ENCODE results near the gene SLC16A8.
"Not testable (repeated sequence)": the region's sequence is repeated elsewhere in the genome, so short reads cannot be mapped to it uniquely, and the experiment has no call there.

DNA sequence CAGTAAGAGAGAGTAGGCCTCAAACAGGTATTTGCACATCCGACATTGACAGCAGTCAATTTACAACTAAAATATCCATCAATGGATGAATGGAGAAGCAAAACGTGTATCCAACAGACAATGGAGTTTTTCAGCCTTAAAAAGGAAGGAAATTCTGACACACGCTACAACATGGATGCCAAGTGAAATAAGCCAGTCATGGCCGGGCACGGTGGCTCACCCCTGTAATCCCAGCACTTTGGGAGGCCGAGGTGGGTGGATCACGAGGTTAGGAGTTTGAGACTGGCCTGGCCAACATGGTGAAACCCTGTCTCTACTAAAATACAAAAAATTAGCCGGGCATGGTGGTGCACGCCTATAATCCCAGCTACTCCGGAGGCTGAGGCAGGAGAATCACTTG lies 33.6 kb upstream of the SLC16A8 start:
- not testable (repeated sequence) for TF ChIP-seq YY1 (IDR thresholded peaks at IDR 0.05; ENCODE audit: insufficient read depth, insufficient read length); SUZ12 (IDR thresholded peaks at IDR 0.05; ENCODE audit: extremely low read depth, insufficient read depth, insufficient read length); ZNF274 (IDR thresholded peaks at IDR 0.05; ENCODE audit: low read depth, low read length)
